ENCODE measurements around the gene AKR1D1. TPM values are rescaled to one million over a fixed set of nuclear protein-coding genes. Genes with fewer than 3 reads are reported as not detected.

The AKR1D1 gene
- total RNA-seq, 1 experiment from 2014 or later, result 0.10 TPM

GRCh38 chr7:138077809-138078208 is 1.6 kb downstream of the AKR1D1 start:
- H3K36me3 ChIP-seq (ENCODE audit: control insufficient read depth in 1 of 2, insufficient read depth in 2 of 2, low read length in 2 of 2), result no peaks in the 10 kb centered on the region
- RAD21 ChIA-PET (ENCODE audit: low non-redundant PET in 1 of 2, low total read pairs in 2 of 2, uncharacterized antibody in 2 of 2, unreplicated experiment in 2 of 2), result no interaction called here
- intact Hi-C loops (cut with micrococcal nuclease), result no loop called here
- TF ChIP-seq CEBPB (IDR thresholded peaks at IDR 0.05; ENCODE audit: low read depth) (peak; percentile 33; the same call in 1 of the 2 replicates), SRF (IDR thresholded peaks at IDR 0.05; ENCODE audit: low read depth) (no peak), JUND (IDR thresholded peaks at IDR 0.05) (no peak), MAX (IDR thresholded peaks at IDR 0.05) (no peak)
- no peaks in the 10 kb centered on the region for H3K9me2 ChIP-seq (ENCODE audit: insufficient read depth)
- H3K4me3 ChIP-seq (replicated peaks in 1 of 2; ENCODE audit: low read depth in 1 of 2, low read length in 2 of 2), result no peak overlapping the region
- CTCF ChIA-PET, result no interaction called here
- H2AFZ ChIP-seq (ENCODE audit: low read depth, low read length, poor library complexity, severe bottlenecking), result no peak overlapping the region
- H3K79me2 ChIP-seq (ENCODE audit: insufficient read depth, low read length), result no peaks in the 10 kb centered on the region
- no peak overlapping the region for H3K4me2 ChIP-seq (ENCODE audit: low read length)
- no peak for DNase-seq (ENCODE audit: low read depth, low spot score)
- no peaks in the 10 kb centered on the region for H3K4me1 ChIP-seq (ENCODE audit: control insufficient read depth in 1 of 2, insufficient read depth in 2 of 2, low read length in 2 of 2)
- no peaks in the 10 kb centered on the region for H3K27me3 ChIP-seq (ENCODE audit: insufficient read depth, low read length)
- BruUV-seq (replicated peaks), result no TSS peak
- H3K9ac ChIP-seq (ENCODE audit: low read length), result no peak overlapping the region
- POLR2A ChIA-PET, result no interaction called here
- H4K20me1 ChIP-seq (ENCODE audit: insufficient read depth), result no peaks in the 10 kb centered on the region
- no peaks in the 10 kb centered on the region; a peak in 1 of 4 replicates for H3K9me3 ChIP-seq (ENCODE audit: control insufficient read depth in 1 of 2, insufficient read depth in 1 of 2, low read depth in 1 of 2, low read length in 2 of 2)
- no peak for ATAC-seq
- no peak overlapping the region for H3K27ac ChIP-seq (ENCODE audit: low read depth, low read length)

GRCh38 chr7:138079137-138079536 is 2.9 kb downstream of the AKR1D1 start:
- Histone ChIP-seq H2AFZ (ENCODE audit: low read depth, low read length, poor library complexity, severe bottlenecking) (no peak overlapping the region), H3K9me2 (ENCODE audit: insufficient read depth) (0 out of 2 replicates have a peak, but pooled peaks cover 3% of the 10 kb centered on the region), H3K4me3 (replicated peaks in 1 of 2; ENCODE audit: low read depth in 1 of 2, low read length in 2 of 2) (no peak overlapping the region), H3K4me1 (ENCODE audit: control insufficient read depth in 1 of 2, insufficient read depth in 2 of 2, low read length in 2 of 2) (no peaks in the 10 kb centered on the region), H3K27ac (ENCODE audit: low read depth, low read length) (no peak overlapping the region), H3K9me3 (ENCODE audit: control insufficient read depth in 1 of 2, insufficient read depth in 1 of 2, low read depth in 1 of 2, low read length in 2 of 2) (no peaks in the 10 kb centered on the region; a peak in 1 of 4 replicates), H3K79me2 (ENCODE audit: insufficient read depth, low read length) (no peaks in the 10 kb centered on the region), H3K4me2 (ENCODE audit: low read length) (no peak overlapping the region), H3K9ac (ENCODE audit: low read length) (no peak overlapping the region), H4K20me1 (ENCODE audit: insufficient read depth) (no peaks in the 10 kb centered on the region), H3K36me3 (ENCODE audit: control insufficient read depth in 1 of 2, insufficient read depth in 2 of 2, low read length in 2 of 2) (no peaks in the 10 kb centered on the region), H3K27me3 (ENCODE audit: insufficient read depth, low read length) (no peaks in the 10 kb centered on the region)
- intact Hi-C loops (cut with micrococcal nuclease), result no loop called here
- DNase-seq (ENCODE audit: low read depth, low spot score) (no peak), ATAC-seq (no peak)
- BruUV-seq (replicated peaks), result no TSS peak
- no peak for TF ChIP-seq MAX (IDR thresholded peaks at IDR 0.05)
- TF ChIP-seq CBX3 (IDR thresholded peaks at IDR 0.05; ENCODE audit: low read depth), result no peak
- TF ChIP-seq POLR2A (IDR thresholded peaks at IDR 0.05; ENCODE audit: borderline replicate concordance, extremely low read depth, insufficient read depth, insufficient read length), result no peak
- no peak for TF ChIP-seq FOSL1 (IDR thresholded peaks at IDR 0.05; ENCODE audit: low read depth)
- RAD21 ChIA-PET (ENCODE audit: low non-redundant PET in 1 of 2, low total read pairs in 2 of 2, uncharacterized antibody in 2 of 2, unreplicated experiment in 2 of 2), result no interaction called here
- CTCF ChIA-PET, result no interaction called here
- POLR2A ChIA-PET, result no interaction called here
